Peyer's patch (tissue), 4 donors: Measurements from ENCODE around the gene RAD50. TPM values are rescaled to one million over a fixed set of nuclear protein-coding genes. Genes with fewer than 3 reads are reported as not detected.

Source experiments
- DNase-seq, 3 donors: peaks; one replicate each; pipeline ENCODE4 v3.0.0-alpha.2; 2017 to 2019
- H3K27ac ChIP-seq, 4 donors: fragments of 200-600 bp; sonication (generic); one replicate each; pipeline ENCODE4 v1.5.1; 2016 to 2019
- H3K27me3 ChIP-seq, 2 donors: fragments of 200-600 bp; sonication (generic); one replicate each; pipeline ENCODE4 v1.5.1; 2019
- H3K36me3 ChIP-seq, 3 donors: fragments of 200-600 bp; sonication (generic); one replicate each; pipeline ENCODE4 v1.5.1; 2016 to 2019
- H3K4me1 ChIP-seq, 4 donors: fragments of 200-600 bp; sonication (generic); one replicate each; pipeline ENCODE4 v1.5.1; 2016 to 2019
- H3K4me3 ChIP-seq, 4 donors: fragments of 200-600 bp; sonication (generic); 1 replicate in 3 of 4; 2 replicates in 1 of 4; pipeline ENCODE4 v1.5.1; 2016 to 2019; ENCODE audit warnings: mild to moderate bottlenecking in 1 of 4
- H3K9me3 ChIP-seq, 4 donors: fragments of 200-600 bp; sonication (generic); one replicate each; pipeline ENCODE4 v1.5.1; 2016 to 2019; ENCODE audit warnings: mild to moderate bottlenecking in 1 of 4
- CTCF ChIP-seq, 6 experiments: fragments of 450-650 bp in 4 of 6; fragments of 200-600 bp in 2 of 6; sonication (generic) in 1 of 6; IDR thresholded peaks; one replicate each; pipeline ENCODE4 v1.5.1; 2017 to 2019; ENCODE audit warnings: antibody characterized with exemption in 6 of 6, mild to moderate bottlenecking in 3 of 6, moderate library complexity in 1 of 6
- POLR2A ChIP-seq, 2 donors: fragments of 450-650 bp; IDR thresholded peaks; one replicate each; pipeline ENCODE4 v1.5.1; 2017; ENCODE audit warnings: antibody characterized with exemption in 2 of 2, mild to moderate bottlenecking in 2 of 2, moderate library complexity in 2 of 2
- total RNA-seq, 4 donors: library from RNA; depleted of rRNA; stranded (reverse); fragments of >200 nt; gene quantifications; one replicate each; pipeline ENCODE4 v1.1.0, GENCODE V29; 2016

Gene RAD50
- total RNA-seq, 4 donors from 2014 or later: 47.5 to 102 (median 54.3) TPM

GRCh38 chr5:132679717-132680380 lies 123.1 kb downstream of the RAD50 start:
- H3K27me3 ChIP-seq: no peaks in the 10 kb centered on the region
- TF ChIP-seq POLR2A (IDR thresholded peaks at IDR 0.05) (no peak), CTCF (IDR thresholded peaks at IDR 0.05) (no peak)
- DNase-seq: no peak

GRCh38 chr5:132680780-132681475 lies 124.2 kb downstream of the RAD50 start:
- Histone ChIP-seq H3K4me1 (peaks cover 0 to 4% (median 0%) of the 10 kb centered on the region in 4 donors), H3K27me3 (no peaks in the 10 kb centered on the region), H3K36me3 (no peaks in the 10 kb centered on the region), H3K27ac (no peak overlapping the region), H3K4me3 (no peak overlapping the region), H3K9me3 (no peaks in the 10 kb centered on the region)
- TF ChIP-seq CTCF (IDR thresholded peaks at IDR 0.05): no peak
- no peak for TF ChIP-seq POLR2A (IDR thresholded peaks at IDR 0.05)
- DNase-seq: no peak

More at GRCh38 chr5:132679717-132680380, 123.1 kb downstream of the RAD50 start:
- H3K36me3 ChIP-seq: no peaks in the 10 kb centered on the region
- peaks cover 0 to 4% (median 0%) of the 10 kb centered on the region in 4 donors for H3K4me1 ChIP-seq
- no peaks in the 10 kb centered on the region for H3K9me3 ChIP-seq
- H3K4me3 ChIP-seq: no peak overlapping the region
- no peak overlapping the region for H3K27ac ChIP-seq

- Histone ChIP-seq H3K27ac (no peak overlapping the region), H3K27me3 (no peaks in the 10 kb centered on the region), H3K36me3 (no peaks in the 10 kb centered on the region), H3K4me3 (no peak overlapping the region), H3K9me3 (no peaks in the 10 kb centered on the region), H3K4me1 (peaks cover 0 to 4% (median 0%) of the 10 kb centered on the region in 4 donors)
- TF ChIP-seq CTCF (IDR thresholded peaks at IDR 0.05) (no peak), POLR2A (IDR thresholded peaks at IDR 0.05) (no peak)
- DNase-seq: no peak
Observed at GRCh38 chr5:132681476-132681831, 124.7 kb downstream of the RAD50 start.

- no peaks in the 10 kb centered on the region for H3K36me3 ChIP-seq
- no peak for TF ChIP-seq POLR2A (IDR thresholded peaks at IDR 0.05)
- TF ChIP-seq CTCF (IDR thresholded peaks at IDR 0.05): no peak
Observed at GRCh38 chr5:132681983-132682382, 125.2 kb downstream of the RAD50 start.

GRCh38 chr5:132684491-132684890 lies 127.7 kb downstream of the RAD50 start:
- no peaks in the 10 kb centered on the region for H3K36me3 ChIP-seq
- TF ChIP-seq POLR2A (IDR thresholded peaks at IDR 0.05) (no peak), CTCF (IDR thresholded peaks at IDR 0.05) (no peak)
- no peak overlapping the region for H3K27ac ChIP-seq
- H3K27me3 ChIP-seq: no peaks in the 10 kb centered on the region
- DNase-seq: no peak
- H3K9me3 ChIP-seq: no peaks in the 10 kb centered on the region
- no peaks in the 10 kb centered on the region for H3K4me1 ChIP-seq
- no peak overlapping the region for H3K4me3 ChIP-seq

More at GRCh38 chr5:132681983-132682382, 125.2 kb downstream of the RAD50 start:
- H3K9me3 ChIP-seq: no peaks in the 10 kb centered on the region
- no peak for DNase-seq
- no peak overlapping the region for H3K4me3 ChIP-seq
- peaks cover 0 to 4% (median 0%) of the 10 kb centered on the region in 4 donors for H3K4me1 ChIP-seq
- no peak overlapping the region for H3K27ac ChIP-seq
- no peaks in the 10 kb centered on the region for H3K27me3 ChIP-seq
